Spleen (tissue), 7 donors: Measurements from ENCODE around the gene EYA2.

Experiments
- POLR2AphosphoS5 ChIP-seq, 3 donors: sonication (generic); formaldehyde crosslinking; IDR thresholded peaks; one replicate each; pipeline ENCODE4 v1.5.1; 2017; ENCODE audit warnings: antibody characterized with exemption in 3 of 3
- TF ChIP-seq, protein P1 (sequence below), 11 experiments: fragments of 200-600 bp in 7 of 11; fragments of 450-650 bp in 4 of 11; sonication (generic) in 4 of 11; IDR thresholded peaks in 8 of 11; conservative IDR thresholded peaks in 3 of 11; 1 replicate in 7 of 11; 2 replicates in 4 of 11; pipeline versions ENCODE4 v1.4.0 to v1.8.0; 2016 to 2021; ENCODE audit warnings: antibody characterized with exemption in 11 of 11, inconsistent platforms in 4 of 11, mild to moderate bottlenecking in 1 of 11
- donor health status: DM: no; HTN: no; CAD: no; lungs with moderate emphysema.
- donor health status: DM: no; HTN: no; CAD: no.
- donor health status: DM: no; HTN: no; CAD: no.

GRCh38 chr20:47198254-47198671 lies 303.6 kb downstream of the EYA2 start:
- TF ChIP-seq, protein P1, sequence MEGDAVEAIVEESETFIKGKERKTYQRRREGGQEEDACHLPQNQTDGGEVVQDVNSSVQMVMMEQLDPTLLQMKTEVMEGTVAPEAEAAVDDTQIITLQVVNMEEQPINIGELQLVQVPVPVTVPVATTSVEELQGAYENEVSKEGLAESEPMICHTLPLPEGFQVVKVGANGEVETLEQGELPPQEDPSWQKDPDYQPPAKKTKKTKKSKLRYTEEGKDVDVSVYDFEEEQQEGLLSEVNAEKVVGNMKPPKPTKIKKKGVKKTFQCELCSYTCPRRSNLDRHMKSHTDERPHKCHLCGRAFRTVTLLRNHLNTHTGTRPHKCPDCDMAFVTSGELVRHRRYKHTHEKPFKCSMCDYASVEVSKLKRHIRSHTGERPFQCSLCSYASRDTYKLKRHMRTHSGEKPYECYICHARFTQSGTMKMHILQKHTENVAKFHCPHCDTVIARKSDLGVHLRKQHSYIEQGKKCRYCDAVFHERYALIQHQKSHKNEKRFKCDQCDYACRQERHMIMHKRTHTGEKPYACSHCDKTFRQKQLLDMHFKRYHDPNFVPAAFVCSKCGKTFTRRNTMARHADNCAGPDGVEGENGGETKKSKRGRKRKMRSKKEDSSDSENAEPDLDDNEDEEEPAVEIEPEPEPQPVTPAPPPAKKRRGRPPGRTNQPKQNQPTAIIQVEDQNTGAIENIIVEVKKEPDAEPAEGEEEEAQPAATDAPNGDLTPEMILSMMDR (IDR thresholded peaks at IDR 0.05 in 8 of 11, conservative IDR thresholded peaks at IDR 0.05 in 3 of 11) = no peak
- TF ChIP-seq POLR2AphosphoS5 (IDR thresholded peaks at IDR 0.05) = no peak
